ENCODE measurements around the gene HSD11B1.

- TF ChIP-seq POLR2A (IDR thresholded peaks at IDR 0.05; ENCODE audit: low read depth, low read length): no peak
- TF ChIP-seq MYC (IDR thresholded peaks at IDR 0.05; ENCODE audit: low read depth, low read length): no peak
- TF ChIP-seq CTCF (IDR thresholded peaks at IDR 0.05; ENCODE audit: extremely low read depth in 1 of 2, insufficient read depth in 1 of 2, low read depth in 1 of 2, low read length in 2 of 2): no peak
- TF ChIP-seq FOS (IDR thresholded peaks at IDR 0.05; ENCODE audit: borderline replicate concordance, insufficient read depth, low read length): no peak
- TF ChIP-seq POLR2AphosphoS5 (IDR thresholded peaks at IDR 0.05; ENCODE audit: insufficient read depth, low read depth, low read length): no peak
- TF ChIP-seq MAX (IDR thresholded peaks at IDR 0.05; ENCODE audit: insufficient read depth, insufficient read length): no peak
Observed at GRCh38 chr1:209721323-209721722, 16.7 kb downstream of the HSD11B1 start.

Measured in endothelial cell of umbilical vein (primary cell).